NT2/D1 (cell line): ENCODE measurements around the gene LPCAT3.

Experiments
- SUZ12 ChIP-seq: IDR thresholded peaks from 2 replicates; pipeline ENCODE4 v1.6.1; 2011; ENCODE audit not compliant: insufficient read length, insufficient read depth; ENCODE audit errors: extremely low read depth
- ZNF274 ChIP-seq: IDR thresholded peaks from 2 replicates; pipeline ENCODE4 v1.6.1; 2011; ENCODE audit warnings: mild to moderate bottlenecking, low read depth, low read length

DNA sequence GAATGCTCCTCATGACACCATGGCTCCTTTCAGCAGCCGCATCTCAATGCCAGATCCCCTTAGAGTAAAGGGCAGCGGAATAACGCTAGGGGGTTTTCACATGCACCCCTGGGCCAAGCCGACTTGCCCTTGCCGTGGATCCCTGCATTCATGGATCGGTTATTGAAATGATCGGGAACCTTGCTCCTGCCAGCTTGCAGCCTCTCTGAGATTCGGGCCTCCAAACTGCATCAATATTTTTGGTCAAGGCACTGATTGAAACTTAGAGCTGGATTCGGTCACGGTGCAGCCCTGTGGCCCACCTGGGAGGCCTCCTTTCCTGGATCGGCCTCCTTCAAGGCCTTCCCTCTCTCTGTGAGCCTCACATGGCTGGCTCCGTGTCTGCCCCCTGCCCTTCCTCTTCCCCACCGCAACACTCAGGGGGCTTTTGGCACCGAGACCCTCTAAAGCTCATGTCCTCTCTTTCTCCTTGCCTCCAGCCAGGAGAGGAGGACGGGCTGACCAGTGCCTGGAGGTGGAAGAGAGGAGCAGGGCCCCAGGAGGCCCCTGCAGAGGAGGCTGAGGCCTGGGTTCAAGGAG is 65.3 kb downstream of the LPCAT3 start:
- TF ChIP-seq SUZ12 (no peak), ZNF274 (no peak)
